Fibroblast of lung (primary cell): ENCODE data around the gene ZCCHC4.

ENCODE experiments used
- EZH2 ChIP-seq: IDR thresholded peaks from 2 replicates; pipeline ENCODE4 v1.5.1; 2012; ENCODE audit warnings: low read length, control low read depth, mild to moderate bottlenecking; ENCODE audit errors: missing control alignments
- TF ChIP-seq, protein P1 (sequence below), 2 donors: IDR thresholded peaks in 1 of 2; conservative IDR thresholded peaks in 1 of 2; 1 replicate in 1 of 2; 2 replicates in 1 of 2; pipeline ENCODE4 v1.5.1; 2011 to 2012; ENCODE audit warnings: low read length in 2 of 2, control low read depth in 1 of 2, inconsistent platforms in 1 of 2, low read depth in 1 of 2, mild to moderate bottlenecking in 1 of 2

DNA sequence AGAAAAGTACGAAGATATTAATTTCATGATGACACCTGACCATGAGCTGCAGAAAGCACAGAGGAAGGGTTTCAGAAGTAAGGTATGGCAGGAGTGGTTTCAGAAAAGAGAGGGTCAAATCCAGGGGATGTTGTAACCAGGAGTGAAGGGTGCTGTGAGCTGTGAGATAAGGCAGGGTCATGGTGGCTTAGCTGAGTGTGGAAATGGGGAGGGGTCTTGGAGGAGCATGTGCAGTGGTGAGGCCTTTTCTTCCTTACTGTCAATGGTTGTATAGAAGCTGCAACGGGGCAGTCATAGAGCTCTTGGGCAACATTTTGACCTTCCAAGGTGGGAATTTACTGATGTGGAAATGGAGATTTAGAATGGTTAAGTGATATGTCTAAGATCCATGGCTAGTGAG, 67.0 kb downstream of the ZCCHC4 start:
- TF ChIP-seq, protein P1, sequence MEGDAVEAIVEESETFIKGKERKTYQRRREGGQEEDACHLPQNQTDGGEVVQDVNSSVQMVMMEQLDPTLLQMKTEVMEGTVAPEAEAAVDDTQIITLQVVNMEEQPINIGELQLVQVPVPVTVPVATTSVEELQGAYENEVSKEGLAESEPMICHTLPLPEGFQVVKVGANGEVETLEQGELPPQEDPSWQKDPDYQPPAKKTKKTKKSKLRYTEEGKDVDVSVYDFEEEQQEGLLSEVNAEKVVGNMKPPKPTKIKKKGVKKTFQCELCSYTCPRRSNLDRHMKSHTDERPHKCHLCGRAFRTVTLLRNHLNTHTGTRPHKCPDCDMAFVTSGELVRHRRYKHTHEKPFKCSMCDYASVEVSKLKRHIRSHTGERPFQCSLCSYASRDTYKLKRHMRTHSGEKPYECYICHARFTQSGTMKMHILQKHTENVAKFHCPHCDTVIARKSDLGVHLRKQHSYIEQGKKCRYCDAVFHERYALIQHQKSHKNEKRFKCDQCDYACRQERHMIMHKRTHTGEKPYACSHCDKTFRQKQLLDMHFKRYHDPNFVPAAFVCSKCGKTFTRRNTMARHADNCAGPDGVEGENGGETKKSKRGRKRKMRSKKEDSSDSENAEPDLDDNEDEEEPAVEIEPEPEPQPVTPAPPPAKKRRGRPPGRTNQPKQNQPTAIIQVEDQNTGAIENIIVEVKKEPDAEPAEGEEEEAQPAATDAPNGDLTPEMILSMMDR (conservative IDR thresholded peaks at IDR 0.05 in 1 of 2, IDR thresholded peaks at IDR 0.05 in 1 of 2; ENCODE audit: low read depth in 1 of 2, low read length in 2 of 2) = no peak
- no peak for TF ChIP-seq EZH2
